OCI-LY1 (cell line): ENCODE measurements around the gene NAT16.

Experiments
- EZH2 ChIP-seq: fragments of 200-600 bp; sonication (generic), shearing (Covaris generic); IDR thresholded peaks from 2 replicates; pipeline ENCODE4 v1.8.0; 2017; ENCODE audit warnings: borderline replicate concordance, mixed run types, mild to moderate bottlenecking, antibody characterized with exemption, low read length, moderate library complexity, mixed read lengths
- TF ChIP-seq, protein P1 (sequence below): fragments of 200-600 bp; sonication (generic), shearing (Covaris generic); IDR thresholded peaks from 2 replicates; pipeline ENCODE4 v1.5.1; 2017; ENCODE audit warnings: mild to moderate bottlenecking, antibody characterized with exemption, low read length, moderate library complexity, mixed read lengths

DNA sequence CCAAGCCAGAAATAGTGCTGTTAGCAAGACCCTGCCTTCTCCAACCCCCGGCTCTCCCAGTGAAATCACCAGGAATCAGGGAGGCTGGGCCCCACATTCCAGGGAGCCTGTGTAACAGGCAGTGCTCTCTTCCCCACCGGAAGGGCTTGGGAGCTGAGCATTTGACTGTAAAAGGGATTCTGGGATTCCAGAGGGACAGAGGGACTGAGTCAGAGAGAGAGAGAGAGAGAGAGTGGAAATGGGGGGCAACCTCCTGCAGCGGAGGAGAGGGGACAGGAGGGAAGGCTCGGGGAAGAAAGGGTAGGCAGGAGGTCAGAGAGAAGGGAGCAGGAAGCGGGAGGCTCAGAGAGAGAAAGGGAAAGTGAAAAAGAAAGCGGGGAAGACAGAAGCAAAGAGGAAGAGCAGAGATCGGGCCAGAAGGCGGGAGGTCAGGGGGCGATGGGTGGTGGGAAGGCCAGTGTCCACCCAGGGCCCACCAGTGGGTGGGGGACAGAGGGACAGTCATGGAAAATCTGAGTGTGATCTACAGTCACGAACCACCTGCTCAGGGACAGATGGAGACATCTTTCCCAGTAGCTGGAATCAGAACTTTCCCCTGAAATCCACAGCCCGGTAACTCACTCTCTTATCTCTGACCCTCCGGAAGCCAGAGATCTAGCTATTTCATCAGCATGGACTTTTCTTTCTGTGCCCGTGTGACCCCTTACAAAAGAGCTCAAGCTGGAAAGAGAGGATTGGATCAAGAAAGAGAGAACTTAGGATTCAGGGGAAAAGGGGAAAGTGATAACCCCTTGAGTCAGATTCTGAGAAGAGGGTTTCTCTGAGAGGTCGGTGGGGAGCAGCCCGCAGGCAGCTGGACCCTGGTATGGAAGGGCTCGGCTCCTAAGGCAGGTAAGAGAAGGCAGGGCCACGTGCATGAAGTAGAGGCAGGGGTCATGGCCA, 57.8 kb downstream of the NAT16 start:
- TF ChIP-seq, protein P1, sequence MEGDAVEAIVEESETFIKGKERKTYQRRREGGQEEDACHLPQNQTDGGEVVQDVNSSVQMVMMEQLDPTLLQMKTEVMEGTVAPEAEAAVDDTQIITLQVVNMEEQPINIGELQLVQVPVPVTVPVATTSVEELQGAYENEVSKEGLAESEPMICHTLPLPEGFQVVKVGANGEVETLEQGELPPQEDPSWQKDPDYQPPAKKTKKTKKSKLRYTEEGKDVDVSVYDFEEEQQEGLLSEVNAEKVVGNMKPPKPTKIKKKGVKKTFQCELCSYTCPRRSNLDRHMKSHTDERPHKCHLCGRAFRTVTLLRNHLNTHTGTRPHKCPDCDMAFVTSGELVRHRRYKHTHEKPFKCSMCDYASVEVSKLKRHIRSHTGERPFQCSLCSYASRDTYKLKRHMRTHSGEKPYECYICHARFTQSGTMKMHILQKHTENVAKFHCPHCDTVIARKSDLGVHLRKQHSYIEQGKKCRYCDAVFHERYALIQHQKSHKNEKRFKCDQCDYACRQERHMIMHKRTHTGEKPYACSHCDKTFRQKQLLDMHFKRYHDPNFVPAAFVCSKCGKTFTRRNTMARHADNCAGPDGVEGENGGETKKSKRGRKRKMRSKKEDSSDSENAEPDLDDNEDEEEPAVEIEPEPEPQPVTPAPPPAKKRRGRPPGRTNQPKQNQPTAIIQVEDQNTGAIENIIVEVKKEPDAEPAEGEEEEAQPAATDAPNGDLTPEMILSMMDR: no peak
- TF ChIP-seq EZH2: no peak
